Upper lobe of right lung (tissue), 1 donor: ENCODE data around the gene CPN2. TPM values are rescaled to one million over a fixed set of nuclear protein-coding genes. Genes with fewer than 3 reads are reported as not detected.

ENCODE experiments used
- ATAC-seq: fragments of 200-7000 bp; cut with Tn5 transposase; one replicate; pipeline ENCODE4 v1.9.1; 2020; ENCODE audit warnings: mild to moderate bottlenecking, moderate library complexity
- DNase-seq: peaks from one replicate; pipeline ENCODE4 v3.0.0-alpha.2; 2020
- H3K27ac ChIP-seq: fragments of 200-600 bp; one replicate; pipeline ENCODE4 v1.8.0; 2022
- H3K27me3 ChIP-seq: fragments of 200-600 bp; one replicate; pipeline ENCODE4 v1.8.0; 2022; ENCODE audit warnings: mild to moderate bottlenecking
- H3K36me3 ChIP-seq: fragments of 200-600 bp; one replicate; pipeline ENCODE4 v1.8.0; 2022
- H3K4me1 ChIP-seq: fragments of 200-600 bp; one replicate; pipeline ENCODE4 v1.8.0; 2022
- H3K4me3 ChIP-seq: fragments of 200-600 bp; one replicate; pipeline ENCODE4 v1.8.0; 2022; ENCODE audit warnings: mild to moderate bottlenecking
- H3K9me3 ChIP-seq: fragments of 200-600 bp; one replicate; pipeline ENCODE4 v1.8.0; 2022
- intact Hi-C: fragments of 100-400 bp; cut with DNase I; formaldehyde crosslinking; loops from one replicate; pipeline ENCODE4 v1.11.0; 2022
- total RNA-seq: library from RNA; stranded (reverse); fragmentation: NEBNext Ultra II Directional; extraction: Animal tissue kit (Norgen Biotek cat#: 25700); gene quantifications from one replicate; pipeline ENCODE4 v1.2.1, GENCODE V29; 2021
- TF ChIP-seq, protein P1 (sequence below): fragments of 200-600 bp; IDR thresholded peaks from one replicate; pipeline ENCODE4 v1.8.0; 2022; ENCODE audit warnings: antibody characterized with exemption
- donor health status: DM: no; HTN: yes; CAD: no; lungs with severe emphysema.

CPN2 gene
- total RNA-seq, 1 donor from 2014 or later = not detected

DNA sequence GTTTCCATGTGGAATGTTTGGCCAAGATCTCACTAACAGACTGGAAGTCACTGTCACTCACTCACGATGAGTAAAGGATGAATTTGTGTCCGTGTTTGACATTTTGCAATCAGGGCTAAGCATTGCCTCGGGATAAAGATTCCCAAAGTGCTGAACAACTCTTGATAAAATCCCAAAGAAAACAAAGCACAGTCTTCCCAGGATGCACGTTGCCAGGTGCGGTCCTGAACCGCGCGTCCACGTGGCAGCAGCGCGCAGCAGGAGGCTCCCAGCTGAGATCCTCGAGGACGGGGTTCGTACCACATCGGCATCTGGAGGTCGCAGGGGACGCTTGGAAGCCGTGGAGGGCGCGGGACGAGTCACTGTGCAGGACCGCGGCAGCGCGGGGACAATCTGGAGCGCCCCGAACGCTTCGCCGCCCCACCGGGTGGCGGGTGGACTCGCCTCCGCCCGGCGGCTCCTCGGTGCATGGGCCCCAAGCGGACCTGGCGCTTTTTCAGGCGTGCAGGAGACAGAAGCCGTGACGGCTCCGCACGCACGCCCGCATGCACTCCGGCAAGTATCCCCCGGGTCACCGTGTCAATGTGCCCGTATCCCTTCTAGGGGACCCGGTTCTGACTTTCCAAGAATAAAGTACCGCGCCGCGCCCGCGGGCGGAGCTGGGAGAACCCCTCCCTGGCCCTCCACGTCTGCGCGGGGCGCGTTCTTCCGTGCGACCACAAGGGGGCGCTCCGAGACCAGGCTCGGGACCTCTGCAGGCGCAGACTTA, 17.7 kb downstream of the CPN2 start:
- H3K4me1 ChIP-seq = peaks cover 10% of the 10 kb centered on the region
- H3K27ac ChIP-seq = no peak overlapping the region
- intact Hi-C loops = loop anchor here (10.0 kb wide), 1 partner anchor 61 kb away; the partner anchor contains the start of gene GP5
- H3K36me3 ChIP-seq = no peaks in the 10 kb centered on the region
- H3K27me3 ChIP-seq = peaks cover 20% of the 10 kb centered on the region
- DNase-seq (peak; percentile 94), ATAC-seq (peak; percentile 96)
- peak overlapping the region; percentile 45 for H3K4me3 ChIP-seq
- TF ChIP-seq, protein P1, sequence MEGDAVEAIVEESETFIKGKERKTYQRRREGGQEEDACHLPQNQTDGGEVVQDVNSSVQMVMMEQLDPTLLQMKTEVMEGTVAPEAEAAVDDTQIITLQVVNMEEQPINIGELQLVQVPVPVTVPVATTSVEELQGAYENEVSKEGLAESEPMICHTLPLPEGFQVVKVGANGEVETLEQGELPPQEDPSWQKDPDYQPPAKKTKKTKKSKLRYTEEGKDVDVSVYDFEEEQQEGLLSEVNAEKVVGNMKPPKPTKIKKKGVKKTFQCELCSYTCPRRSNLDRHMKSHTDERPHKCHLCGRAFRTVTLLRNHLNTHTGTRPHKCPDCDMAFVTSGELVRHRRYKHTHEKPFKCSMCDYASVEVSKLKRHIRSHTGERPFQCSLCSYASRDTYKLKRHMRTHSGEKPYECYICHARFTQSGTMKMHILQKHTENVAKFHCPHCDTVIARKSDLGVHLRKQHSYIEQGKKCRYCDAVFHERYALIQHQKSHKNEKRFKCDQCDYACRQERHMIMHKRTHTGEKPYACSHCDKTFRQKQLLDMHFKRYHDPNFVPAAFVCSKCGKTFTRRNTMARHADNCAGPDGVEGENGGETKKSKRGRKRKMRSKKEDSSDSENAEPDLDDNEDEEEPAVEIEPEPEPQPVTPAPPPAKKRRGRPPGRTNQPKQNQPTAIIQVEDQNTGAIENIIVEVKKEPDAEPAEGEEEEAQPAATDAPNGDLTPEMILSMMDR = peak; percentile 99
- H3K9me3 ChIP-seq = no peaks in the 10 kb centered on the region

DNA sequence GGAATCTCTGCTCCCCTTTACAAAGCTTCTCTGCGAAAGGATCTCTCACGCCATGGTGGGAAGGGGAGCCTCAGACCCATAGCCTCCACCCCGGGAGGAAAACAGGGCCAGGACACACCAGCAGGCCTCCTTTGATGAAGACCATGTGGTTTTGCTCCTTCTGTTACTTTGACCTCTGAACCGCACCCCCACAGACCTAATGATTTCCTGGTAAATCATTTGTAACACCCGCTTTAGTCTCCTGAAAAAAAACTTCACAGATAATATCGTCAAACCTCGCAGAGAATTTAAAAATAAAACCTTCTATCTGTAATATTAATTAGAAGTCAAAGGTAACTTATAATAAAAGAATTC, 18.3 kb downstream of the CPN2 start:
- peaks cover 10% of the 10 kb centered on the region for H3K4me1 ChIP-seq
- H3K27ac ChIP-seq = no peak overlapping the region
- ATAC-seq (no peak), DNase-seq (no peak)
- intact Hi-C loops = loop anchor here (10.0 kb wide), 1 partner anchor 62 kb away; the partner anchor contains the start of gene GP5
- peaks cover 20% of the 10 kb centered on the region for H3K27me3 ChIP-seq
- TF ChIP-seq, protein P1 = no peak
- H3K36me3 ChIP-seq = no peaks in the 10 kb centered on the region
- H3K4me3 ChIP-seq = no peak overlapping the region
- H3K9me3 ChIP-seq = no peaks in the 10 kb centered on the region

DNA sequence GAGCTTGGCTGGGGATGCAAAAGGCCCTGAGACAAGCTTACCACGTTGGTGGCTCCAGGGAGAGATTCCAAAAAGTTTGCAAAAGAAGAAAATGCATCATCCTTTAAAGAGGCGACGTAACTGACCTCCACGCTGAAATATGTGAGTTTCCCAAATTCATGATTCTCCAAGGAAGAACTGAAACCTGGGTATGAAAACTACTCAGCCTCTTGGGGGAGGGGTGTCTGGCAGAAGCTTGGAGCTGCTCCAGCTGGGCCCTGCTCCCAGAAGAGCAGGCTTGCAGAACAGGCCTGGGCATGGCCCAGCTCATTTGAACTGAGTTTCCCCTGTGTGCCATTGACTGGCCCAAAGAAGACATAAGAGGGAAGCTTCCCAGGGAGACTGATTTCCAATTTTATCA, 20.5 kb downstream of the CPN2 start:
- no peaks in the 10 kb centered on the region for H3K9me3 ChIP-seq
- H3K27ac ChIP-seq = no peak overlapping the region
- TF ChIP-seq, protein P1 = no peak
- intact Hi-C loops = loop anchor here (10.0 kb wide), 1 partner anchor 64 kb away; the partner anchor contains the start of gene GP5
- H3K4me3 ChIP-seq = no peak overlapping the region
- no peaks in the 10 kb centered on the region for H3K36me3 ChIP-seq
- peak; percentile 9 for ATAC-seq
- H3K27me3 ChIP-seq = peaks cover 20% of the 10 kb centered on the region
- peaks cover 10% of the 10 kb centered on the region for H3K4me1 ChIP-seq
- DNase-seq = no peak

DNA sequence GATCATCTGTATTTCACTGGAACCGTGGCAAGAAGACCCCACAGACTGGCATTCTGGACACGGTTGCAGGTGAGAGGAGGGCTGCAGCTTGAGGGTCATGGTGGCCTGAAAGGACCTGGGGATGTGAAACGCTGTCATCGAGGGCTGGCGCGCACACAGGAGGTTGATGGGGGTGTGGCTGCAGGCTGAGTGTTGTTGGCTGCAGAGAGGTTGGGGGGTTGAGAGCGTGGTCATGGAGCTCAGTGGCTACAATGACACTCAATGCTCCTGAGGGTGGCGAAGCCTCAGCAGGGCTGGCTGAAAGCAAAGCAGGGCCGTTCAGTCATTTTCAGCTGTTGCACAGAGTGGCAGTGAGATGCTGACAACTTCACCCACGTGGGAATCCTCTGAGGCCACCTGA, 21.0 kb downstream of the CPN2 start:
- no peak overlapping the region for H3K27ac ChIP-seq
- ATAC-seq = no peak
- no peak for DNase-seq
- no peaks in the 10 kb centered on the region for H3K36me3 ChIP-seq
- H3K4me3 ChIP-seq = no peak overlapping the region
- intact Hi-C loops = loop anchor here (10.0 kb wide), 1 partner anchor 65 kb away; the partner anchor contains the start of gene GP5
- no peaks in the 10 kb centered on the region for H3K9me3 ChIP-seq
- TF ChIP-seq, protein P1 = no peak
- peaks cover 20% of the 10 kb centered on the region for H3K27me3 ChIP-seq
- H3K4me1 ChIP-seq = peaks cover 10% of the 10 kb centered on the region

DNA sequence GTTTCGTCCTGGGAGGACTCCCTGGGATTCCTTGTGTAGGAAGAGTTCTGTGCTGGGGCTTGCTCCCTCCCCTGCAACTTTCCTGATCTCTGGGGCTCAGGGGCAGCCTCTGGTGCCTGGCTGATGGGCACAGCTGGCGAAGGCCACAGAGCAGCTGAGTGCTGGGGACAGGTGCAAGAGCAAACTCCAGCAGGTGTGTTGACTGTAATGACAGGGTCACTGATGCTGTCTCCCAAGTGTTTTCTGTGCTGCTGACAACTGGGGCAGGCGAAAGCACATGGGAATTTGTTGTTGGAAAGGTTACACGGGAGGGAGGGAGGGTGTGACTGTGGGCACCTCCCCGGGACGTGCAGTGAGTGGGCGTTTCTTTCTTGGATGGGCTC, 21.6 kb downstream of the CPN2 start:
- H3K4me1 ChIP-seq = peaks cover 10% of the 10 kb centered on the region
- no peaks in the 10 kb centered on the region for H3K36me3 ChIP-seq
- no peak overlapping the region for H3K4me3 ChIP-seq
- DNase-seq = no peak
- no peak for ATAC-seq
- intact Hi-C loops = no loop called here
- no peak overlapping the region for H3K27ac ChIP-seq
- H3K27me3 ChIP-seq = peaks cover 19% of the 10 kb centered on the region
- TF ChIP-seq, protein P1 = no peak
- H3K9me3 ChIP-seq = no peaks in the 10 kb centered on the region
